CD4-positive, alpha-beta T cell treated with Interleukin-4 for 1 hour (primary cell): ENCODE measurements around the gene SULT1C4.
A peak's percentile ranks its signal among the peaks of the same experiment; 100 is the strongest.
"Not testable (repeated sequence)": the region's sequence is repeated elsewhere in the genome, so short reads cannot be mapped to it uniquely, and the experiment has no call there.

Source experiments
- DNase-seq, 2 donors: peaks; one replicate each; pipeline ENCODE4 v3.0.0-alpha.2; 2020 to 2022

The SULT1C4 gene

GRCh38 chr2:108414945-108415344 lies 37.2 kb downstream of the SULT1C4 start:
- DNase-seq: no peak

- peak in 1 of 2 donors; percentile 1 for DNase-seq
Measured at GRCh38 chr2:108417254-108417653, 39.5 kb downstream of the SULT1C4 start.

GRCh38 chr2:108418416-108418815 lies 40.7 kb downstream of the SULT1C4 start:
- DNase-seq: no peak

GRCh38 chr2:108423067-108423466 lies 45.3 kb downstream of the SULT1C4 start:
- no peak for DNase-seq

GRCh38 chr2:108423502-108424251 lies 45.9 kb downstream of the SULT1C4 start:
- DNase-seq: no peak

GRCh38 chr2:108428286-108429009 lies 50.7 kb downstream of the SULT1C4 start:
- DNase-seq: no peak

- DNase-seq: not testable (repeated sequence)
Measured at GRCh38 chr2:108435578-108435977, 57.8 kb downstream of the SULT1C4 start.

GRCh38 chr2:108436976-108437375 lies 59.2 kb downstream of the SULT1C4 start:
- DNase-seq: no peak
